GM15510 (cell line): ENCODE results near the gene AK1.

Source experiments
- POLR2A ChIP-seq: IDR thresholded peaks from 3 replicates; pipeline ENCODE4 v1.6.1; 2011; ENCODE audit warnings: borderline replicate concordance; ENCODE audit not compliant: insufficient read length; ENCODE audit errors: extremely low read depth

AK1 gene

GRCh38 chr9:127878652-127879390 is 1.3 kb upstream of the AK1 start:
- no peak for TF ChIP-seq POLR2A

- no peak for TF ChIP-seq POLR2A
Observed at GRCh38 chr9:127878001-127878651, 651 bp upstream of the AK1 start.

- no peak for TF ChIP-seq POLR2A
Observed at GRCh38 chr9:127876764-127877562, 512 bp downstream of the AK1 start.

- TF ChIP-seq POLR2A: no peak
Observed at GRCh38 chr9:127876026-127876763, 1.3 kb downstream of the AK1 start.

GRCh38 chr9:127875306-127875966 is 2.0 kb downstream of the AK1 start:
- no peak for TF ChIP-seq POLR2A

- no peak for TF ChIP-seq POLR2A
Observed at GRCh38 chr9:127874301-127875221, 2.9 kb downstream of the AK1 start.

- no peak for TF ChIP-seq POLR2A
Observed at GRCh38 chr9:127873886-127874285, 3.6 kb downstream of the AK1 start.

GRCh38 chr9:127873223-127873691 is 4.2 kb downstream of the AK1 start:
- TF ChIP-seq POLR2A: no peak

- TF ChIP-seq POLR2A: no peak
Observed at GRCh38 chr9:127872369-127873222, 4.9 kb downstream of the AK1 start.

- TF ChIP-seq POLR2A: no peak
Observed at GRCh38 chr9:127871531-127871930, 5.9 kb downstream of the AK1 start.

GRCh38 chr9:127870887-127871286 is 6.6 kb downstream of the AK1 start:
- TF ChIP-seq POLR2A: no peak
